ENCODE results near the gene SLC4A8. TPM values are rescaled to one million over a fixed set of nuclear protein-coding genes. Genes with fewer than 3 reads are reported as not detected.

SLC4A8 gene
- total RNA-seq, 1 experiment from 2014 or later = 1.4 TPM

GRCh38 chr12:51428256-51428655 lies 3.6 kb downstream of the SLC4A8 start:
- DNase-seq (ENCODE audit: low read depth, low spot score) = no peak
- Histone ChIP-seq H3K27me3 (ENCODE audit: insufficient read depth, low read length) (no peaks in the 10 kb centered on the region), H3K36me3 (ENCODE audit: control insufficient read depth in 1 of 2, insufficient read depth in 2 of 2, low read length in 2 of 2) (no peaks in the 10 kb centered on the region), H3K9me2 (ENCODE audit: insufficient read depth) (no peaks in the 10 kb centered on the region), H3K79me2 (ENCODE audit: insufficient read depth, low read length) (no peaks in the 10 kb centered on the region), H3K27ac (ENCODE audit: low read depth, low read length) (no peak overlapping the region), H3K9ac (ENCODE audit: low read length) (no peak overlapping the region), H3K4me2 (ENCODE audit: low read length) (no peak overlapping the region), H3K4me1 (ENCODE audit: control insufficient read depth in 1 of 2, insufficient read depth in 2 of 2, low read length in 2 of 2) (peaks cover 7 to 9% of the 10 kb centered on the region in 2 experiments; a peak in 2 of 4 replicates), H3K9me3 (ENCODE audit: control insufficient read depth in 1 of 2, insufficient read depth in 1 of 2, low read depth in 1 of 2, low read length in 2 of 2) (no peaks in the 10 kb centered on the region), H2AFZ (ENCODE audit: low read depth, low read length, poor library complexity, severe bottlenecking) (no peak overlapping the region), H3K4me3 (replicated peaks in 1 of 2; ENCODE audit: low read depth in 1 of 2, low read length in 2 of 2) (no peak overlapping the region), H4K20me1 (ENCODE audit: insufficient read depth) (no peaks in the 10 kb centered on the region)
- RAD21 ChIA-PET (ENCODE audit: low non-redundant PET in 1 of 2, low total read pairs in 2 of 2, uncharacterized antibody in 2 of 2, unreplicated experiment in 2 of 2) = no interaction called here
- TF ChIP-seq TCF7L2 (IDR thresholded peaks at IDR 0.05; ENCODE audit: borderline replicate concordance, extremely low read depth, insufficient read depth, insufficient read length) (no peak), RAD21 (IDR thresholded peaks at IDR 0.05; ENCODE audit: low read depth) (no peak)
- POLR2A ChIA-PET = no interaction called here
- intact Hi-C loops (cut with micrococcal nuclease) = no loop called here
- CTCF ChIA-PET = interaction anchor here (1.1 to 1.6 kb wide), 2 partner anchors 100 to 104 kb away, joined by 3 read pairs; no protein-coding TSS in a partner anchor
- ATAC-seq = no peak
- no TSS peak for BruUV-seq (replicated peaks)

GRCh38 chr12:51429700-51430099 lies 5.1 kb downstream of the SLC4A8 start:
- Histone ChIP-seq H2AFZ (ENCODE audit: low read depth, low read length, poor library complexity, severe bottlenecking) (no peak overlapping the region), H3K79me2 (ENCODE audit: insufficient read depth, low read length) (no peaks in the 10 kb centered on the region), H4K20me1 (ENCODE audit: insufficient read depth) (no peaks in the 10 kb centered on the region), H3K4me2 (ENCODE audit: low read length) (no peak overlapping the region), H3K27me3 (ENCODE audit: insufficient read depth, low read length) (no peaks in the 10 kb centered on the region), H3K4me1 (ENCODE audit: control insufficient read depth in 1 of 2, insufficient read depth in 2 of 2, low read length in 2 of 2) (peaks cover 3 to 8% of the 10 kb centered on the region in 2 experiments; a peak in 1 of 4 replicates), H3K9ac (ENCODE audit: low read length) (no peak overlapping the region), H3K36me3 (ENCODE audit: control insufficient read depth in 1 of 2, insufficient read depth in 2 of 2, low read length in 2 of 2) (no peaks in the 10 kb centered on the region), H3K9me2 (ENCODE audit: insufficient read depth) (no peaks in the 10 kb centered on the region), H3K4me3 (replicated peaks in 1 of 2; ENCODE audit: low read depth in 1 of 2, low read length in 2 of 2) (no peak overlapping the region), H3K27ac (ENCODE audit: low read depth, low read length) (no peak overlapping the region), H3K9me3 (ENCODE audit: control insufficient read depth in 1 of 2, insufficient read depth in 1 of 2, low read depth in 1 of 2, low read length in 2 of 2) (no peaks in the 10 kb centered on the region)
- DNase-seq (ENCODE audit: low read depth, low spot score) (no peak), ATAC-seq (no peak)
- no peak for TF ChIP-seq JUND (IDR thresholded peaks at IDR 0.05)
- no peak for TF ChIP-seq EZH2phosphoT487 (IDR thresholded peaks at IDR 0.05; ENCODE audit: borderline replicate concordance)
- TF ChIP-seq EGR1 (IDR thresholded peaks at IDR 0.05; ENCODE audit: low read depth) = no peak
- no peak for TF ChIP-seq SRF (IDR thresholded peaks at IDR 0.05; ENCODE audit: low read depth)
- TF ChIP-seq ZNF274 (IDR thresholded peaks at IDR 0.05; ENCODE audit: low read depth, low read length) = no peak
- TF ChIP-seq TCF7L2 (IDR thresholded peaks at IDR 0.05; ENCODE audit: borderline replicate concordance, extremely low read depth, insufficient read depth, insufficient read length) = no peak
- no peak for TF ChIP-seq REST (IDR thresholded peaks at IDR 0.05; ENCODE audit: low read depth)
- no peak for TF ChIP-seq SP1 (IDR thresholded peaks at IDR 0.05; ENCODE audit: low read depth)
- TF ChIP-seq EZH2 (IDR thresholded peaks at IDR 0.05) = no peak
- TF ChIP-seq YY1 (IDR thresholded peaks at IDR 0.05; ENCODE audit: extremely low read depth, insufficient replicate concordance, low read depth, low read length) = no peak
- no peak for TF ChIP-seq CTCF (IDR thresholded peaks at IDR 0.05 in 2 of 3, conservative IDR thresholded peaks at IDR 0.05 in 1 of 3; ENCODE audit: borderline replicate concordance in 1 of 3, insufficient read depth in 1 of 3, low read depth in 2 of 3, low read length in 2 of 3)
- no peak for TF ChIP-seq ZFX (IDR thresholded peaks at IDR 0.05)
- TF ChIP-seq ELF1 (IDR thresholded peaks at IDR 0.05; ENCODE audit: borderline replicate concordance, low read depth) = no peak
- POLR2A ChIA-PET = no interaction called here
- RAD21 ChIA-PET (ENCODE audit: low non-redundant PET in 1 of 2, low total read pairs in 2 of 2, uncharacterized antibody in 2 of 2, unreplicated experiment in 2 of 2) = no interaction called here
- CTCF ChIA-PET = interaction anchor here (1.6 kb wide), 1 partner anchor 103 kb away, joined by 3 read pairs; no protein-coding TSS in a partner anchor
- intact Hi-C loops (cut with micrococcal nuclease) = no loop called here
- BruUV-seq (replicated peaks) = no TSS peak

Measured in HCT116 (cell line).